HG03103 (cell line): ENCODE results near the gene LPGAT1.

Experiments used
- ATAC-seq: cut with Tn5 transposase; IDR thresholded peaks from one replicate; pipeline ENCODE4 v1.9.1; 2021; ENCODE audit warnings: low read depth; ENCODE audit not compliant: unreplicated experiment

The LPGAT1 gene

GRCh38 chr1:211781260-211781659, 49.3 kb downstream of the LPGAT1 start:
- ATAC-seq, result no peak

- no peak for ATAC-seq
Observed at GRCh38 chr1:211775170-211775569, 55.4 kb downstream of the LPGAT1 start.

- no peak for ATAC-seq
Observed at GRCh38 chr1:211764701-211765100, 65.9 kb downstream of the LPGAT1 start.

- ATAC-seq, result no peak
Observed at GRCh38 chr1:211762206-211762605, 68.4 kb downstream of the LPGAT1 start.

- no peak for ATAC-seq
Observed at GRCh38 chr1:211761400-211761799, 69.2 kb downstream of the LPGAT1 start.

- ATAC-seq, result no peak
Observed at GRCh38 chr1:211756471-211757020, 74.0 kb downstream of the LPGAT1 start.

- ATAC-seq, result no peak
Observed at GRCh38 chr1:211753649-211754251, 76.8 kb downstream of the LPGAT1 start.

- ATAC-seq, result no peak
Observed at GRCh38 chr1:211752951-211753486, 77.5 kb downstream of the LPGAT1 start.

GRCh38 chr1:211752317-211752716, 78.2 kb downstream of the LPGAT1 start:
- ATAC-seq, result no peak

GRCh38 chr1:211751438-211751837, 79.1 kb downstream of the LPGAT1 start:
- no peak for ATAC-seq

GRCh38 chr1:211750599-211750998, 80.0 kb downstream of the LPGAT1 start:
- no peak for ATAC-seq

- no peak for ATAC-seq
Observed at GRCh38 chr1:211749251-211749650, 81.3 kb downstream of the LPGAT1 start.

GRCh38 chr1:211748810-211749209, 81.8 kb downstream of the LPGAT1 start:
- no peak for ATAC-seq

GRCh38 chr1:211742889-211743529, 87.6 kb downstream of the LPGAT1 start:
- no peak for ATAC-seq

GRCh38 chr1:211742272-211742671, 88.3 kb downstream of the LPGAT1 start:
- ATAC-seq, result no peak

- ATAC-seq, result no peak
Observed at GRCh38 chr1:211741788-211742187, 88.8 kb downstream of the LPGAT1 start.

GRCh38 chr1:211741116-211741515, 89.4 kb downstream of the LPGAT1 start:
- no peak for ATAC-seq

- peak; percentile 50 for ATAC-seq
Observed at GRCh38 chr1:211739671-211740411, 90.7 kb downstream of the LPGAT1 start.

- peak; percentile 42 for ATAC-seq
Observed at GRCh38 chr1:211738691-211739301, 91.8 kb downstream of the LPGAT1 start.

GRCh38 chr1:211738096-211738690, 92.4 kb downstream of the LPGAT1 start:
- no peak for ATAC-seq
